Mesothelial cell of epicardium (in vitro differentiated cells): ENCODE data around the gene PDZRN4. TPM values are rescaled to one million over a fixed set of nuclear protein-coding genes. Genes with fewer than 3 reads are reported as not detected.

Source experiments
- DNase-seq, 2 experiments: peaks; one replicate each; pipeline ENCODE4 v3.0.0; 2021; ENCODE audit warnings: low spot score in 2 of 2; ENCODE audit not compliant: unreplicated experiment in 2 of 2
- H3K27ac Mint-ChIP-seq: 2 replicates; pipeline ENCODE4 v1.8.0; 2021; ENCODE audit warnings: mixed read lengths
- H3K27me3 Mint-ChIP-seq: 2 replicates; pipeline ENCODE4 v1.8.0; 2021; ENCODE audit warnings: low read depth, mixed read lengths
- H3K36me3 Mint-ChIP-seq: 2 replicates; pipeline ENCODE4 v1.8.0; 2021; ENCODE audit warnings: mixed read lengths
- H3K4me1 Mint-ChIP-seq: 2 replicates; pipeline ENCODE4 v1.8.0; 2021; ENCODE audit warnings: mixed read lengths
- H3K4me3 Mint-ChIP-seq: 2 replicates; pipeline ENCODE4 v1.8.0; 2021; ENCODE audit warnings: mild to moderate bottlenecking, moderate library complexity, mixed read lengths
- H3K9me3 Mint-ChIP-seq: 2 replicates; pipeline ENCODE4 v1.8.0; 2021; ENCODE audit warnings: mixed read lengths
- total RNA-seq: library from RNA; stranded (reverse); gene quantifications from 3 replicates; pipeline ENCODE4 v1.2.1, GENCODE V29; 2021
- TF ChIP-seq, protein P1 (sequence below): fragments of 200-600 bp; sonication (generic); IDR thresholded peaks from one replicate; pipeline ENCODE4 v1.5.0; 2021; ENCODE audit warnings: antibody characterized with exemption; ENCODE audit not compliant: unreplicated experiment

PDZRN4 gene
- total RNA-seq, 1 donor from 2014 or later: 1.5 TPM

DNA sequence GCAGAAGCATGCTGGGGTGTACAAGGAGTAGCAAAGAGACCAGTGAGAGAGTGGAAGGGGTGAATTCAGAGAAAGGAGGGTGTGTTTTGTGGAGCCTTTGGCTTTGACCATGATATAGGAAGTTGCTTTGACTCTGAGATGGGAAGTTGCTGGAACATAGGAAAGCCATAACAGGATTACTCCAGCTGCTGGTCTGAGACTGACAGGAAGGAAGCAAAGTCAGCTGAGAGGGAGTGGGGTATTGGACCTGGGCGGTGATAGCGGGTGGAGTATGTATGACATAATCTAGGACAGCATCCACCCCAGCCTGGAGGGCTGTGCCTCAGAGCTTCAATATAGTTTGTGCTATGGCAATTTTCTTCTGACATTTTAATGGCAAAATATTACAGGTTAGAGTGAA lies 324.4 kb downstream of the PDZRN4 start:
- peaks cover 27% of the 10 kb centered on the region for H3K4me1 Mint-ChIP-seq
- H3K9me3 Mint-ChIP-seq: no peaks in the 10 kb centered on the region
- no peak for DNase-seq
- H3K4me3 Mint-ChIP-seq: no peak overlapping the region
- peaks cover under 1% of the 10 kb centered on the region for H3K27me3 Mint-ChIP-seq
- H3K36me3 Mint-ChIP-seq: no peaks in the 10 kb centered on the region
- no peak overlapping the region for H3K27ac Mint-ChIP-seq
- TF ChIP-seq, protein P1, sequence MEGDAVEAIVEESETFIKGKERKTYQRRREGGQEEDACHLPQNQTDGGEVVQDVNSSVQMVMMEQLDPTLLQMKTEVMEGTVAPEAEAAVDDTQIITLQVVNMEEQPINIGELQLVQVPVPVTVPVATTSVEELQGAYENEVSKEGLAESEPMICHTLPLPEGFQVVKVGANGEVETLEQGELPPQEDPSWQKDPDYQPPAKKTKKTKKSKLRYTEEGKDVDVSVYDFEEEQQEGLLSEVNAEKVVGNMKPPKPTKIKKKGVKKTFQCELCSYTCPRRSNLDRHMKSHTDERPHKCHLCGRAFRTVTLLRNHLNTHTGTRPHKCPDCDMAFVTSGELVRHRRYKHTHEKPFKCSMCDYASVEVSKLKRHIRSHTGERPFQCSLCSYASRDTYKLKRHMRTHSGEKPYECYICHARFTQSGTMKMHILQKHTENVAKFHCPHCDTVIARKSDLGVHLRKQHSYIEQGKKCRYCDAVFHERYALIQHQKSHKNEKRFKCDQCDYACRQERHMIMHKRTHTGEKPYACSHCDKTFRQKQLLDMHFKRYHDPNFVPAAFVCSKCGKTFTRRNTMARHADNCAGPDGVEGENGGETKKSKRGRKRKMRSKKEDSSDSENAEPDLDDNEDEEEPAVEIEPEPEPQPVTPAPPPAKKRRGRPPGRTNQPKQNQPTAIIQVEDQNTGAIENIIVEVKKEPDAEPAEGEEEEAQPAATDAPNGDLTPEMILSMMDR: no peak

GRCh38 chr12:41514021-41514777 lies 326.1 kb downstream of the PDZRN4 start:
- TF ChIP-seq, protein P1: no peak
- DNase-seq: no peak
- no peaks in the 10 kb centered on the region for H3K27me3 Mint-ChIP-seq
- no peaks in the 10 kb centered on the region for H3K36me3 Mint-ChIP-seq
- H3K4me3 Mint-ChIP-seq: no peak overlapping the region
- no peaks in the 10 kb centered on the region for H3K9me3 Mint-ChIP-seq
- peaks cover 29% of the 10 kb centered on the region for H3K4me1 Mint-ChIP-seq
- H3K27ac Mint-ChIP-seq: no peak overlapping the region

DNA sequence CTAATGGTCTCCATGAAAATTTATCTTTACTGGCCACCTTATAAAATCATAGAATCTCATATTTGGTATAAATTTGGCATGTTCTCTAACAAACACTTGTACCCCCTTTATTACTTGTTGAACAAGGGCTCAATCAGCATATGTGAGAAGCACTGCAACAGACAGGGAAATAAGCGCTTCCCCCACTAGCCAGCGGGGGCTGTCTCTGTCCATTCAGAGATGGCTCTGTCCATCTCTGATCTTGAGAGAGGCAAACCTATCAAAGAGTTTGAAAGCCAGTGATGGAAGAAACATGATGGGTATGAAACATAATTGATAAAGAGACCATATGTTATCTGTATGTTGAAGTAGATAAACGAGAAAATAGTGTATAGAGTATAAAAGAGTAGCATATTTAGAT lies 326.8 kb downstream of the PDZRN4 start:
- Mint-ChIP-seq H3K36me3 (no peaks in the 10 kb centered on the region), H3K4me1 (peaks cover 36% of the 10 kb centered on the region), H3K27ac (no peak overlapping the region), H3K9me3 (no peaks in the 10 kb centered on the region), H3K27me3 (no peaks in the 10 kb centered on the region), H3K4me3 (no peak overlapping the region)
- TF ChIP-seq, protein P1: no peak
- no peak for DNase-seq

DNA sequence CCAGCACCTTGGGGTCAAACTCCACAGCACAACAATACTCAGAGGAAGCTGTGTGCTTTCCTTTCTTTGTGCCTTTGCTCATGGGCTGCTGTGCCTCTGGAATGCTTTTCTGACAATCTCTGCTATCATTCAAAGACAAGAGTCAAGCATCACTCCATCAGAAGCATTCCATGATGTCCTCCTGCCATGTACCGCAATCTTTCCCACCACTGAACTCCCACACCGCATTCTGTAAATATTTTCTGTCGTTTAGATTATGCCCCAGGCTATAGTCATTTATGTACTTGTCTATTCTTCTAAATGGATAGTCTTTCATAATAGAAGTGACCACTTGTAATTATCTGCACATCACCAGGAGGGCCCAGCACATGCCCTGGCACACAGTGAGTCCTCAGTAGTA lies 327.8 kb downstream of the PDZRN4 start:
- H3K27me3 Mint-ChIP-seq: no peaks in the 10 kb centered on the region
- DNase-seq: no peak
- no peak overlapping the region for H3K4me3 Mint-ChIP-seq
- H3K4me1 Mint-ChIP-seq: peaks cover 44% of the 10 kb centered on the region
- no peaks in the 10 kb centered on the region for H3K36me3 Mint-ChIP-seq
- no peak overlapping the region for H3K27ac Mint-ChIP-seq
- H3K9me3 Mint-ChIP-seq: no peaks in the 10 kb centered on the region
- TF ChIP-seq, protein P1: no peak

DNA sequence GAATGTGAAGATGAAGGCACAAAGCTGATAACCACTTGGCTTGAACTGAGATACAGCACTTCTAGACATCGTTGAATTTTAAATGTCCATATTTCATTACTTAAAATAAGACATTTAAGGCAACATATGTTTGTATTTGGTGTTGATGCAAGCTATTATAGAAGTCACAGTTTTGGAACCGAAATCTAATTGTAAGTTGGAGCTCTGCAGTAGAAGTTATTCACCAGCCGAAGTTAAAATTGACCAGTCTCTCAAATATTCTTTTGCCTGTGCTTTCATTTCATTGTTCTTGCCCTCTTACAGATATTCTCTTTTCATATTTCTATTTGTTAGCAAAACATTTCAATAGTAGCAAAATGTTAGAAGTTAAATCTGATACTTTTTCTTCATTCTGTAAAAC lies 332.7 kb downstream of the PDZRN4 start:
- TF ChIP-seq, protein P1: no peak

More for the DNA sequence above, 332.7 kb downstream of the PDZRN4 start:
- no peak for DNase-seq
- no peaks in the 10 kb centered on the region for H3K36me3 Mint-ChIP-seq
- H3K4me3 Mint-ChIP-seq: no peak overlapping the region
- no peaks in the 10 kb centered on the region for H3K27me3 Mint-ChIP-seq
- H3K9me3 Mint-ChIP-seq: no peaks in the 10 kb centered on the region
- peak overlapping the region; percentile 76 for H3K27ac Mint-ChIP-seq
- peaks cover 51% of the 10 kb centered on the region for H3K4me1 Mint-ChIP-seq
